Gastrocnemius medialis (tissue), 4 donors: ENCODE data around the gene ATP5F1D. TPM values are rescaled to one million over a fixed set of nuclear protein-coding genes. Genes with fewer than 3 reads are reported as not detected.
A peak's percentile ranks its signal among the peaks of the same experiment; 100 is the strongest.

Experiments
- ATAC-seq, 2 donors: fragments of 150-250 bp; one replicate each; pipeline ENCODE4 v1.9.1; 2016
- DNase-seq, 2 donors: peaks; one replicate each; pipeline ENCODE4 v3.0.0-alpha.2; 2019
- H3K27ac ChIP-seq, 4 donors: fragments of 200-600 bp; sonication (generic); 1 replicate in 1 of 4; 2 replicates in 3 of 4; pipeline ENCODE4 v1.5.1; 2016 to 2018; ENCODE audit warnings: mild to moderate bottlenecking in 2 of 4, moderate library complexity in 1 of 4
- H3K27me3 ChIP-seq, 3 donors: fragments of 200-600 bp; sonication (generic) in 2 of 3; 1 replicate in 1 of 3; 2 replicates in 2 of 3; pipeline versions ENCODE4 v1.5.1 to v1.6.0; 2016 to 2019; ENCODE audit warnings: mild to moderate bottlenecking in 1 of 3, moderate library complexity in 1 of 3
- H3K36me3 ChIP-seq, 2 donors: fragments of 200-600 bp; sonication (generic) in 1 of 2; one replicate each; pipeline ENCODE4 v1.5.1; 2017 to 2018
- H3K4me1 ChIP-seq, 2 donors: fragments of 200-600 bp; sonication (generic) in 1 of 2; one replicate each; pipeline ENCODE4 v1.5.1; 2016 to 2017; ENCODE audit warnings: mild to moderate bottlenecking in 2 of 2
- H3K4me3 ChIP-seq, 4 donors: fragments of 200-600 bp; sonication (generic) in 3 of 4; 1 replicate in 1 of 4; 2 replicates in 3 of 4; pipeline ENCODE4 v1.5.1; 2016 to 2019; ENCODE audit warnings: mild to moderate bottlenecking in 2 of 4
- H3K9me3 ChIP-seq, 3 donors: fragments of 200-600 bp; sonication (generic) in 2 of 3; 1 replicate in 1 of 3; 2 replicates in 2 of 3; pipeline ENCODE4 v1.5.1; 2016 to 2019
- POLR2A ChIP-seq, 2 donors: fragments of 450-650 bp; IDR thresholded peaks; one replicate each; pipeline ENCODE4 v1.6.1; 2017; ENCODE audit warnings: antibody characterized with exemption in 2 of 2, mild to moderate bottlenecking in 2 of 2, moderate library complexity in 2 of 2
- in situ Hi-C, 4 donors: fragments of 200-750 bp; cut with MboI; loops; one replicate each; pipeline versions ENCODE4 v1.15.0 to v1.8.0; 2017; ENCODE audit warnings: low sequenced_read_pairs in 4 of 4
- intact Hi-C: fragments of 100-400 bp; cut with DNase I; formaldehyde crosslinking; loops from one replicate; pipeline ENCODE4 v1.15.1; 2023; ENCODE audit warnings: low total_unique reads
- total RNA-seq, 4 donors: library from RNA; depleted of rRNA; stranded (reverse); fragments of >200 nt; gene quantifications; one replicate each; pipeline versions ENCODE4 v1.1.0 to v1.2.3, GENCODE V29; 2016
- TF ChIP-seq, protein P1 (sequence below), 5 experiments: fragments of 450-650 bp in 3 of 5; fragments of 200-600 bp in 2 of 5; sonication (generic) in 2 of 5; IDR thresholded peaks in 4 of 5; conservative IDR thresholded peaks in 1 of 5; 1 replicate in 4 of 5; 2 replicates in 1 of 5; pipeline ENCODE4 v1.5.1; 2016 to 2019; ENCODE audit warnings: antibody characterized with exemption in 5 of 5, mild to moderate bottlenecking in 3 of 5, moderate library complexity in 3 of 5

ATP5F1D gene
- total RNA-seq, 4 donors from 2014 or later, result 189 to 442 (median 273) TPM

DNA sequence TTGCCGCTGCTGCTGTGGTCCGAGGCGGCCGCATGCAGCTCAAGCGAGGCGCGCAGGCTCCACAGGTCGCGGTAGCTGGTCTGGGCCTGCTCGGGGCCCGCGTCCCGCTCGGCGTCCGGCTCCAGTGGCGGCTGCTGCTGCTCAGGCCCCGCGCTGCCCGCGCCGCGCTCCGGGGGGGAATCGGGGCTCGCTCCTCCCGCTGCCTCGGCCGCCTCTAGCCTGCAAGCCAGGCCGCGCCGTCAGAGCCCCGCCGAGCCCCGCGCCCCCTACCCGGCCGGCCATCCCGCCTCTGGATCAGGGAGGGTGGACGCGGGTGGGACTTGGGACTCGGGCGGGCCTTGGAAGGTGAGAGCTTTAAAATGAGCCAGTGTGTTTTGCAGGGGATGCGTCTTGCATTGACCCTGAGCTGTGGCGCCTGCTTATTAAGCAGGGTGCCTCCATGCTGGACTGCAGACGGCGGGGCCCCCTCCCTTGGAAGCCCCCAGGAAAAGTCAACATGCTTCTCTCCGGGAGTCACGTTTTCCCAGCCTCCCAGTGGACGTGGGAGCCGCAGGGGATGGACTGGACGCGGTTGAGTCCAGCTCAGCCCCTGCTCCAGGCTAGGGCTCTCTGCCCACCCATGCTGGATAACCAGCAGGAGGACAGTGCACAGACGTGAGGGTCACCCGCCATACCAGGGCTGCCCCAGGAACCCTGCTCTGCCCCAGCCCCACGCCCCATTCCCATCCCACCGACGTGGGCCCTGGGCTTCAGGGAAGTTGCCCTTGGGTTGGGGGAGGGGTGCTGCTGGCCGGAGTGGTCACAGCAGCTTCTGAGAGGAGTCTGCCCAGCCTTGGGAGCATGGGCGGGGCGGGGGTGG lies 11.4 kb upstream of the ATP5F1D start:
- no peaks in the 10 kb centered on the region for H3K27me3 ChIP-seq
- intact Hi-C loops (no loop called here), in situ Hi-C loops (no loop called here)
- no peak for DNase-seq
- no peak overlapping the region for H3K4me3 ChIP-seq
- no peaks in the 10 kb centered on the region for H3K4me1 ChIP-seq
- ATAC-seq, result no peak
- TF ChIP-seq, protein P1, sequence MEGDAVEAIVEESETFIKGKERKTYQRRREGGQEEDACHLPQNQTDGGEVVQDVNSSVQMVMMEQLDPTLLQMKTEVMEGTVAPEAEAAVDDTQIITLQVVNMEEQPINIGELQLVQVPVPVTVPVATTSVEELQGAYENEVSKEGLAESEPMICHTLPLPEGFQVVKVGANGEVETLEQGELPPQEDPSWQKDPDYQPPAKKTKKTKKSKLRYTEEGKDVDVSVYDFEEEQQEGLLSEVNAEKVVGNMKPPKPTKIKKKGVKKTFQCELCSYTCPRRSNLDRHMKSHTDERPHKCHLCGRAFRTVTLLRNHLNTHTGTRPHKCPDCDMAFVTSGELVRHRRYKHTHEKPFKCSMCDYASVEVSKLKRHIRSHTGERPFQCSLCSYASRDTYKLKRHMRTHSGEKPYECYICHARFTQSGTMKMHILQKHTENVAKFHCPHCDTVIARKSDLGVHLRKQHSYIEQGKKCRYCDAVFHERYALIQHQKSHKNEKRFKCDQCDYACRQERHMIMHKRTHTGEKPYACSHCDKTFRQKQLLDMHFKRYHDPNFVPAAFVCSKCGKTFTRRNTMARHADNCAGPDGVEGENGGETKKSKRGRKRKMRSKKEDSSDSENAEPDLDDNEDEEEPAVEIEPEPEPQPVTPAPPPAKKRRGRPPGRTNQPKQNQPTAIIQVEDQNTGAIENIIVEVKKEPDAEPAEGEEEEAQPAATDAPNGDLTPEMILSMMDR (IDR thresholded peaks at IDR 0.05 in 4 of 5, conservative IDR thresholded peaks at IDR 0.05 in 1 of 5), result no peak
- no peak for TF ChIP-seq POLR2A (IDR thresholded peaks at IDR 0.05)
- H3K27ac ChIP-seq, result no peak overlapping the region
- no peaks in the 10 kb centered on the region for H3K9me3 ChIP-seq
- peaks cover 0 to 17% of the 10 kb centered on the region in 2 donors for H3K36me3 ChIP-seq

DNA sequence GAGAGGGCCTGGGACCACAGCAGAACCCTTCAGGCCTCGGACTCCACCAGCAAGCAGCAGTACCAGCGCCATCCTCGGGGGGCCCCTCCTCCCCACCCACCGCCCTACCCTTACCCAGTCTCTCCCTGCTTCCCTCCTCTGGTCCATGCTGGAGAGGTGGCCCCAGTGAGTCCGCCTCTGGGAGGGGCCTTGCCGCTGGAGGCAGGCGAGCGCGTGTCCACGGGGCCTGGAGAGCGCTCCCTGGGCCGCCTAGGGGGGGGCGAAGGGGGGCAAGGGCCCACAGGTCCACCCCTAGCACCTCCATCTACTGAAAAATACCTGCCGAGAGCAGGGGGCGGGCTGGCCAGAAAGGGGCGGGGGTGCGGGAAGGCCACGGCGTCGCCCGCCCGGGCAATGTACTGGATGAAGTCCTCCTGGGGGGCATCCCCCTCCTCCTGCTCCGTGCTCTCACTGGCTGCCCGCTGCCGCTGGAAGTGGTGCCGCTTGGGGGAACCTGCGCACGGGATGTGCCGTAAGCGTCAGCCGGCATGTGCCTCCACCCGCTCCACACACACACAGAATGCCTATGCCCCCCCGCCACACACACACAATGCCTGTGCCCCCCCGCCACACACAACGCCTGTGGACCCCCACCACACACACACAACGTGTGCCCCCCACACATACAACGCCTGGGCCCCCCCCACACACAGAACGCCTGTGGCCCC lies 10.6 kb upstream of the ATP5F1D start:
- DNase-seq, result no peak
- Histone ChIP-seq H3K27me3 (peaks cover 0 to under 1% (median 0%) of the 10 kb centered on the region in 3 donors), H3K4me3 (no peak overlapping the region), H3K4me1 (no peaks in the 10 kb centered on the region), H3K9me3 (no peaks in the 10 kb centered on the region), H3K27ac (no peak overlapping the region), H3K36me3 (peaks cover 0 to 15% of the 10 kb centered on the region in 2 donors)
- TF ChIP-seq POLR2A (IDR thresholded peaks at IDR 0.05), result no peak
- TF ChIP-seq, protein P1 (IDR thresholded peaks at IDR 0.05 in 4 of 5, conservative IDR thresholded peaks at IDR 0.05 in 1 of 5), result no peak
- in situ Hi-C loops (no loop called here), intact Hi-C loops (no loop called here)
- no peak for ATAC-seq

DNA sequence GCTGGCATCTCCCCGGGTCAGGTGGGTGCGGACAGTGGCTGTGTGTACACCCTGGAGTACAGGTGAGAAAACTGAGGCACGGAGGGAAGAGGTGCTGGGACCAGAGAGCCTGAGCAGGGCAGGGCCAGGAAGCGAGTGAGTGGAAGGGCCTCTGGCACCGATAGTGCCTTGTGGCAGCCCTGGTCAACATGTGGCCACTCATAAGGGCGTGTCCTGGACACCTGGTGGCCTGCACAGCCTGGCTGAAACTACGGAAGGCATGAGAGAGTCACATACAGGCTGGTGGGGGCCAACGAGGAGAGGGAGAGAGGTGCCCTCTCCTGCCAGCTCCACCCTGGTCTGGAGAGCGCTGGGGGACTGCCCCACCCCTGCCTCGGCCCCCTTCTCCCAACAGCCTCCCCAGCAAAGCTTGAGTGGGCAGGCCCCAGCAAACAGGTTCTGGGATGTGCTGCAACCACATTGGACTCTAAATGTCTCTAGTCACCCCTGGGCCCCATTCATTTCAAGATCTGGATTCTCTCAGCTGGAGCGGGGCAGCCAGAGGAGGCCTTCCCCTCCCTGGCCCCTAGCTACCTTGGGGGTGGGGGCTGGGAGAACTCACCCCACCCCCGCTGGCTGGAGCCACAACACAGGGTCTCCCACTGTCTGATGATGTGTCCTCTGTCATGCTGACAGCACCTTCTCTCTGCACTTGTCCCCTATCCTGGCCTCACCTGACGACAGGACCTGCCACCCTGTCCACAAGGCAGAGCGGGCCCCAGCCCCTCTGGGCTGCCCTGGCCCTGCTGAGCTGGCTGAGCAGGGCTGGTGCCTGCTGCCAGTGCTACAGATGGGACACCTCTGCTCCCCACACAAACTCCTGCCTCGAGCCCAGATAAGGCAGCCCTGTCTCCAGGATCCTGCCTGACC lies 9.6 kb upstream of the ATP5F1D start:
- DNase-seq (no peak), ATAC-seq (peak in 1 of 2 donors; percentile 25)
- Histone ChIP-seq H3K36me3 (peaks cover 0 to 4% of the 10 kb centered on the region in 2 donors), H3K27ac (peak overlapping the region in 2 of 4 donors; percentile 0 to 40), H3K4me3 (no peak overlapping the region), H3K27me3 (peaks cover under 1 to 6% (median 4%) of the 10 kb centered on the region in 3 donors), H3K4me1 (peaks cover 2% of the 10 kb centered on the region in 2 donors), H3K9me3 (no peaks in the 10 kb centered on the region)
- in situ Hi-C loops (no loop called here), intact Hi-C loops (no loop called here)
- TF ChIP-seq, protein P1 (IDR thresholded peaks at IDR 0.05 in 4 of 5, conservative IDR thresholded peaks at IDR 0.05 in 1 of 5), result no peak
- TF ChIP-seq POLR2A (IDR thresholded peaks at IDR 0.05), result no peak

DNA sequence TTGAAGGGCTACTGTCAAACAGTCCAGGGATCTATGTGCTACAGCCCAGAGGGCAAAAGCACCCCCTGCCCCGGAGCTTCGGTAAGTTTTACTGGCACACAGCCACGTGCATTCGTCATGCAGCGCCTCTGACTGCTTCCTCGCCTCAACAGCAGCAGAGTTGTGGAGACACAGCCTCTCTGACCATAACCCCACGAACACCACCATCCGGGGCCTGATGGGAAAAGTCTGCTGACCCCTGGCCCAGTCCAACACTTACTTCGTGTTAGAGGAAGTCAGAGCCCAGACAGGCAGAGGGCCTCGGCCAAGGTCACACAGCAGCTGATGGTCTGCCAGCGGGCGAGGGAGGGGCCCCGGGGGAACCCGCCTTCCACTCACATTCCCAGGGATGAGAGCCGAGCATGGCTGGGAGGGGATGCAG lies 8.9 kb upstream of the ATP5F1D start:
- Histone ChIP-seq H3K4me3 (no peak overlapping the region), H3K4me1 (peaks cover 3 to 7% of the 10 kb centered on the region in 2 donors), H3K27ac (peak overlapping the region in 1 of 4 donors; percentile 40), H3K9me3 (no peaks in the 10 kb centered on the region), H3K36me3 (no peaks in the 10 kb centered on the region), H3K27me3 (peaks cover 4 to 6% (median 5%) of the 10 kb centered on the region in 3 donors)
- in situ Hi-C loops, result no loop called here
- TF ChIP-seq, protein P1 (IDR thresholded peaks at IDR 0.05 in 4 of 5, conservative IDR thresholded peaks at IDR 0.05 in 1 of 5), result no peak
- no peak for TF ChIP-seq POLR2A (IDR thresholded peaks at IDR 0.05)
- intact Hi-C loops, result no loop called here
- DNase-seq (no peak), ATAC-seq (no peak)
